NCI-H146 treated with DMSO at 0.1 percent for 48 hours (cell line): ENCODE measurements around the gene STUB1.

ENCODE experiments used
- DNase-seq: peaks from one replicate; lab custom pipeline; 2025; ENCODE audit not compliant: unreplicated experiment; lab: John Stamatoyannopoulos, UW

Gene STUB1

DNA sequence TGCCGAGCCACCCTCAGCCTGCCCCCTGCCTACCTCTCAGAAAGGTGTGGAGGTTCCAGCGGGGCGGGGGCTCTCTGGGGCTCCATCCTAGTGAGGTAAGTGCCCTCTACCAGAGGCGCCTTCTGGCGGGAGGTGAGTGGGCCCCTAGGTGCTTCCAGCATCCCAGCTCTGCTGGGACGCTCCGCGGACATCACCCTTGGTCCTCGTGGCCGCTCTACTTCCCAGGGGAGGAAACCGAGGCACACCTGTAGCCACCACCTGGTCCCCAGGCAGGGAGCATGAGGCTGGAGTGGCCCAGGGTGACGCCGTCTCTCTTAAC, 37.2 kb upstream of the STUB1 start:
- DNase-seq: no peak

GRCh38 chr16:644556-644955, 35.7 kb upstream of the STUB1 start:
- no peak for DNase-seq

DNA sequence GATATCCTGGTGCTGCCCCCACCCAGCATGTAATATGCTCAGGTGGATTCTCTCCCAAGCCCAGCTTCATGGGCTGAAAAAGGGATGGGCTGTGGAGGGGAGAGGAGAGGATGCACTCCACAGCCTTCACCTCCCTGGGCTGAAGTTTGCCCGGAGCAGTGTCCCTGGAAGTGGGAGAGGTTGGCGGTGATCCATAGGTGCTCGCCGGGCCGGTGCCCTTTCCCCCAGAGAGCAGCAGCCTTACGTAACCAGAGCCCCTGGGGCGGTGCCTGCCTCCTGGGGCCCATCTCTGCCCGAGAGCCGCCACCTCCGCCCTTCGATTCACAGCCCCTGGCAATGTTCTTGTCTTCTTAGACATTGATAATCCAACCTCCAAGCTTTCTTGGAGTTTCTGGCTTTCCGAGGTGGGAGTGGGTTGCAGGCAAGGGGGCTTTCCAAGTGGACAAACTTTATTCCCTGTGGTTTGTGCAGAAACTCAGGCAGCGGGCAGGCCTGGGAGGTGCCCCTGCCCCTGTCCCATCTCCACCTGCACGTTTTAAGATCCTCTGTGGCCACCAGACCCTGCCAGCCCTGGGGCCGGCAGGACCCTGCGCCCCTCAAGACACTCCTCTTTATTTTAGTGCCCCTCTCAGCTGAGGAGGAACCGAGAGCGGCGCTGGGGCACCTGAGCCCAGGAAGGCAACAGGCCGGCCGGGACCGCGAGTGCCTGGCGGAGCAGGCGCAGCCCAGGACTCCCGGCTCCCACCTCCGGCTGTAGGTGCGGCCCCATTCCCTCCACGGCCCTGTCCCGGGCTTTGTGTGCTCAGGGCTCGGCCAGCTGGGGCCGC, 34.1 kb upstream of the STUB1 start:
- no peak for DNase-seq

DNA sequence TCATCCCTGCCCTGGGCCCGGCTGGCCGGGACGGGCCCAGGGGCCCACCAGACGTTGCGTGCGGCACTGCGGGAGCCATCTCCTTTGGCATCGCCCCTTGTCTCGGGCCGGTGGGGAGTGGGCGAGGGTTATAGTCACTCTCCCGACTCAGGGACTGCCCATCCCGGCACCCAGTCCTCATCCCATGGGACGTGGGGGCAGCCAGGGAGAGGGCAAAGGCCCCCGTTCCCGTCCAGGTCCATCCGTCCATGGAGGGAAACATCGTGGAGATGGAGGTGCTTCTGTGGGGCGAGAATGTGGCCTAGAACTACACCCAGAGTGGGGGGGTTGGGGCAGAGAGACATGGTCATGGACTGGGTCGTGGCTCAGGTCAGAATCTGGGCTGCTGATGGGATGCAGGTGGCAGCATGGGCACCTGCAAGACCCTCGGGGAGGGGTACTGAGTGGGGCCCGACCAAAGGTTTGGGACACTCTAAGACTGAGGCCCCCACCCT, 33.5 kb upstream of the STUB1 start:
- no peak for DNase-seq

- no peak for DNase-seq
These were observed 32.9 kb upstream of the STUB1 start for GRCh38 chr16:647173-647902.

GRCh38 chr16:648071-648780, 32.0 kb upstream of the STUB1 start:
- peak; percentile 5 for DNase-seq

DNA sequence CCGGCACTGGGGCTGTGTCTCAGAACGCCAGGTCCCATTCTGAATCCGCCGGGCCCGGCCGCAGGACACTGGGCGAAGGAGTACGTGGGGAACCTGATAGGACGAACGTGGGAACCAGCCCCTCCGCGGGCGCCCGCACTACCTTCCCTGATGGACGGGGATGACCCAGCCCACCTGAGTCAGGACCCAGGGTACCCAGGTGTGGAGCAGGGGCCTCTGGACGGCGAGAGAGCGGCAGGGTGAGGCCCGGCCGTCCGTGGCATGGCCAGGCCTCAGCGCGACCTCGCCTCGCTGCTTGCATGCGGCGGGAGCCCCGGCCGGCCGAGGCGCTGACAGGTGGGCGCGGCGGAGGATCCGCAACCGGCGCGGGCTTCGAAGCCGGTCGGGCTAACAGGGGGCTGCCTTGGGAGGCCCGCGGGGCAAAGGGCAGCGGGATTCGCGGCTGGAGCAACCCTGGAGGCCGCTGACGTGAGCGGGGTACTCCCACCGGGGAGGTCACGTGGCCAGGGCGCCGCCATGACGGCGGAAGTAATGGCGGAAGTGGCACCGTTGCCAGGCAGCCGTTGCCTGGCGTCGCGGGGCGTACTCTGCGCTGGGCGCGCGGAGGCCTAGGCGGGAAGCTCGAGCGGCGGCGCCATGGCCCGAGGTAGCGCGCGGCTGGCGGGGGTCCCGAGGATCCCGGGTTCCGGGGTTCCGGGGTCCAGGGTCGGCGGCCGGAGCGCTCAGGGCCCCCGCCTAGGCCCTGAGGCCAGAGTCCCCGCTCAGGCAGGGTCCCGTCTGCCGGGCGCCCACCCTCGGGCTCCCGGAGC, 31.2 kb upstream of the STUB1 start, which contains the start of gene WDR90:
Gene WDR90 (plus strand): TSS at position 585 of the 809 bp plus-strand sequence. CDS start 52 bp downstream, at position 637.
- DNase-seq: peak; percentile 84

- no peak for DNase-seq
These were observed 30.6 kb upstream of the STUB1 start for GRCh38 chr16:649631-650030.

DNA sequence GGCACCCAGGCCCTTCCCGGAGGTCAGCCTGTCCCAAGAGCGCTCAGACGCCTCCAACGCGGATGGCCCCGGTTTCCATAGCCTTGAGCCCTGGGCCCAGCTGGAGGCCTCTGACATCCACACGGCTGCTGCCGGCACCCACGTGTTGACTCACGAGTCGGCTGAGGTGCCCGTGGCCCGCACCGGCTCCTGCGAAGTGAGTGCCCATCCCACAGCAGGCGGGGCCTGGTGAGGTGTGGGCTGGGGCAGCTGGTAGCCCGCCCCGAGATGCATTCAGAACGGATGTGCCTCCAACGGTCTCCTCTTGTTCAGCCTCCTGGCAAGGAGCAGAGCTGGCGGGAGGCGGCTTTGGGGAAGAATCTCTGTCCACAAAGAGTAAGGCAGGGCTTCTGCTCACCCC, 28.4 kb upstream of the STUB1 start:
- DNase-seq: no peak

- DNase-seq: no peak
These were observed 27.5 kb upstream of the STUB1 start for GRCh38 chr16:652454-653305.

- DNase-seq: no peak
These were observed 26.2 kb upstream of the STUB1 start for GRCh38 chr16:654034-654433.

- DNase-seq: no peak
These were observed 22.7 kb upstream of the STUB1 start for GRCh38 chr16:657487-657886.

DNA sequence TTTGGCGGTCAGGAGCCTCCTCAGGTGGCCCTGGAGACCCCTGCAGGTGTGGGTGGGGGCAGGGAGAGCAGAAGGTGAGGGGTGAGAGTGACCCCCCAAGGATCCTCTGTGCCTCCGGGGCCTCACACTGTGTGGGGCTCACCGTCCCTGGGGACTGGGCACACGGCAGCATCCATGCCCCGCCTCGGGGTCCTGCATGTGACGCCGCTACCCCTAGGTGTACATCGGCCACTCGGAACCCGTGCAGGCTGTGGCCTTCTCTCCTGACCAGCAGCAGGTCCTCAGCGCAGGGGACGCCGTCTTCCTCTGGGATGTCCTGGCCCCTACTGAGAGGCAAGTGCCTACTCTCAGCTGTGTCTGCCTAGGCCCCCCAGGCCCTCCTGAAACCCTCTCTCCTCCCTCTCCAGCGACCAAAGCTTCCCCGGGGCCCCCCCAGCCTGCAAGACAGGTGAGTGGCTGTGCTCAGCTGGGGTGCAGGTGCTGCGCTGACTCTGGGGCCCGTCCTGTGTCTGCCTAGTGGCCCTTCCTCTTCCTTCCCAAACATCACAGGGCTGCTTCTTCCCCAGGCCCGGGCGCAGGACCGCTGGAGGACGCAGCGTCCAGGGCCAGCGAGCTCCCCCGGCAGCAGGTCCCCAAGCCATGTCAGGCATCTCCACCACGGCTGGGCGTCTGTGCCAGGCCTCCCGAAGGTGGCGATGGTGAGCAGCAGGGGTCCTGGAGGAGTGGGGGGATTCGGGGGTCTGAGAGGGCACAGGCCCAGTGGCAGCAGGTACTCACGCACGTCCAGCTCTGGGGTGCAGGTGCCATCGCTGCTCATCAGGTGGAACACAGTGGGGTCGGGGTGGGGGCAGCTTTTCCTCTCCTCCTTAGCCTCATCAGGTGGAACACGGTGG, 21.3 kb upstream of the STUB1 start:
- no peak for DNase-seq

DNA sequence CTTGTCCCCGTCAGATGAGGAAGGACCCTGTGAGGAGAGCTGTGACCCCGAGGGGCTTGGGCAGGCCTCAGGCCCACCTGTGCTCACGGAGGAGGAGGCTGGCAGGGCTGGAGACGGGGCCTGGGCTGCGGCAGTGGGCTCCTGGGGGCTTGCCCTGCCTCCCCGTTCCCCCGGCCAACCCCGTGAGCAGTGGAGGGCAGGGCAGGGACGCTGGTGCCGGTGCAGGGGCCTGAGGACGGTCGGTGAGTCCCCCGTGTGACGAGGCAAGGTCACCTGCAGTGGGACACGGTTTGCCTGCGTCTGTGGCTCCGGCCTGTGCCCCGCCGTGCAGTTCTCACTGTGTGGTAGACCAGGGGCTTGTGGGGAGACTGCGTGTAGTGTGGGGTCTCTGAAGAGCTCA, 20.6 kb upstream of the STUB1 start:
- DNase-seq: no peak

GRCh38 chr16:660132-660458, 20.1 kb upstream of the STUB1 start:
- no peak for DNase-seq

GRCh38 chr16:660459-661183, 19.6 kb upstream of the STUB1 start:
- no peak for DNase-seq

- no peak for DNase-seq
These were observed 18.9 kb upstream of the STUB1 start for GRCh38 chr16:661184-661821.

GRCh38 chr16:662095-662494, 18.1 kb upstream of the STUB1 start:
- DNase-seq: no peak
